GM12878 (cell line): ENCODE data around the gene NOXA1. TPM values are rescaled to one million over a fixed set of nuclear protein-coding genes. Genes with fewer than 3 reads are reported as not detected.

Experiments
- ATAC-seq: fragments of 200-7000 bp; cut with Tn5 transposase; 3 replicates; pipeline ENCODE4 v1.9.1; 2020; ENCODE audit warnings: mild to moderate bottlenecking, moderate library complexity
- BruUV-seq: library from RNA; stranded (reverse); fragments of 400-500 nt; replicated peaks from 2 replicates; lab custom pipeline; 2021; lab: Mats Ljungman, UMichigan
- CTCF ChIA-PET: fragments of 300-600 bp; sonication (Branson Sonifier 250); formaldehyde crosslinking; extraction: SDS; loops from one replicate; lab custom pipeline; 2021; ENCODE audit warnings: inconsistent platforms; lab: Yijun Ruan, JAX
- POLR2A ChIA-PET: fragments of 350-600 bp; formaldehyde crosslinking; extraction: SDS; loops from one replicate; lab custom pipeline; 2021; ENCODE audit warnings: inconsistent platforms; lab: Charles Lee
- RAD21 ChIA-PET: fragments of 300-600 bp; sonication (Branson Sonifier 250); formaldehyde crosslinking; loops from one replicate; lab custom pipeline; 2023; ENCODE audit warnings: antibody characterized with exemption; ENCODE audit not compliant: unreplicated experiment; lab: Charles Lee
- SMC1A ChIA-PET: fragments of 300-600 bp; sonication (Branson Sonifier 250); formaldehyde crosslinking; loops from one replicate; lab custom pipeline; 2023; ENCODE audit not compliant: unreplicated experiment, uncharacterized antibody; lab: Charles Lee
- DNase-seq: peaks from one replicate; pipeline ENCODE4 v3.0.0-alpha.2; 2011; ENCODE audit warnings: low read depth, low spot score
- FAIRE-seq: peaks from 3 replicates; lab custom pipeline; 2011; peaks lifted over from hg19 to GRCh38; lab: Jason Lieb, UNC
- H2AFZ ChIP-seq: 2 replicates; pipeline ENCODE4 v1.6.0; 2011; ENCODE audit warnings: low read depth, low read length, control low read depth; ENCODE audit not compliant: control insufficient read depth
- H3K27ac ChIP-seq: 2 replicates; pipeline ENCODE4 v1.5.1; 2011; ENCODE audit warnings: control low read depth; ENCODE audit not compliant: control insufficient read depth, insufficient read depth
- H3K27me3 ChIP-seq, 2 experiments: replicated peaks in 1 of 2; 2 replicates each; pipeline versions ENCODE4 v1.6.0 to v1.6.1; 2011; ENCODE audit warnings: low read length in 1 of 2; ENCODE audit not compliant: control insufficient read depth in 2 of 2, insufficient read depth in 2 of 2
- H3K36me3 ChIP-seq, 2 experiments: 2 replicates each; pipeline ENCODE4 v1.5.1; 2011; ENCODE audit warnings: low read length in 1 of 2; ENCODE audit not compliant: control insufficient read depth in 2 of 2, insufficient read depth in 2 of 2
- H3K4me1 ChIP-seq: 2 replicates; pipeline ENCODE4 v1.6.1; 2011; ENCODE audit warnings: mild to moderate bottlenecking, low read length, moderate library complexity, mixed read lengths; ENCODE audit not compliant: control insufficient read depth, insufficient read depth
- H3K4me2 ChIP-seq: 2 replicates; pipeline ENCODE4 v1.6.0; 2011; ENCODE audit warnings: control low read depth; ENCODE audit not compliant: control insufficient read depth, insufficient read depth
- H3K4me3 ChIP-seq: fragments of 200-600 bp; sonication (generic); 2 replicates; pipeline ENCODE4 v1.5.1; 2016
- H3K79me2 ChIP-seq: 2 replicates; pipeline ENCODE4 v1.6.0; 2011; ENCODE audit warnings: low read length; ENCODE audit not compliant: control insufficient read depth, insufficient read depth
- H3K9ac ChIP-seq: 2 replicates; pipeline ENCODE4 v1.8.0; 2011; ENCODE audit warnings: low read length, control low read depth, mixed read lengths; ENCODE audit not compliant: control insufficient read depth, insufficient read depth
- H3K9me3 ChIP-seq: replicated peaks from 3 replicates; pipeline ENCODE4 v1.5.1; 2011; ENCODE audit warnings: mild to moderate bottlenecking, low read length; ENCODE audit not compliant: control insufficient read depth, insufficient read depth
- H4K20me1 ChIP-seq: 2 replicates; pipeline ENCODE4 v1.6.0; 2011; ENCODE audit not compliant: control insufficient read depth, insufficient read depth
- MXI1 ChIP-seq: fragments of 150-350 bp; IDR thresholded peaks from 2 replicates; pipeline ENCODE4 v1.6.1; 2011; ENCODE audit warnings: low read depth, mild to moderate bottlenecking, inconsistent platforms, low read length, improper control_type of control experiment
- RELA ChIP-seq: fragments of 450-650 bp; IDR thresholded peaks from 2 replicates; pipeline ENCODE4 v1.8.0; 2014; ENCODE audit warnings: borderline replicate concordance; ENCODE audit not compliant: partially characterized antibody
- SRF ChIP-seq, 2 experiments: IDR thresholded peaks; 2 replicates each; pipeline ENCODE4 v1.6.1; 2011; ENCODE audit warnings: low read depth in 2 of 2, low read length in 2 of 2, mild to moderate bottlenecking in 1 of 2, moderate library complexity in 1 of 2
- WRNIP1 ChIP-seq: IDR thresholded peaks from 2 replicates; pipeline ENCODE4 v1.6.1; 2011; ENCODE audit warnings: low read depth, low read length, improper control_type of control experiment, borderline replicate concordance
- ZNF24 ChIP-seq: fragments of 450-650 bp; IDR thresholded peaks from 2 replicates; pipeline ENCODE4 v1.6.1; 2017; ENCODE audit warnings: antibody characterized with exemption, mild to moderate bottlenecking
- WGBS: methylation state at CpG from one replicate; pipeline ENCODE4 v1.1.6; 2016; ENCODE audit warnings: low lambda C conversion rate; ENCODE audit not compliant: insufficient replicate concordance, insufficient coverage; ENCODE audit errors: missing lambda C conversion rate; 5-methylcytosine and 5-hydroxymethylcytosine counted together
- in situ Hi-C: fragments of 300-500 bp; cut with MboI; formaldehyde crosslinking; loops from 9 replicates; pipeline ENCODE4 v1.14.3; 2018; ENCODE audit warnings: mixed read lengths
- intact Hi-C: fragments of 100-400 bp; cut with micrococcal nuclease; formaldehyde crosslinking; loops from one replicate; pipeline ENCODE4 v1.14.2; 2022; ENCODE audit not compliant: unreplicated experiment
- polyA plus RNA-seq, 11 experiments: library from polyadenylated mRNA; depleted of rRNA in 4 of 11; unstranded in 6 of 11; stranded (reverse) in 5 of 11; fragments of >200 nt; fragmentation: Nextera tagmentation in 4 of 11; fragmentation: Illumina TruSeq in 1 of 11; extraction: Ambion mirVana in 4 of 11; extraction: Trizol in 1 of 11; gene quantifications; 1 replicate in 1 of 11; 2 replicates in 10 of 11; pipeline versions ENCODE4 v1.2.1 to v1.2.3, GENCODE V29; 2011 to 2016; ENCODE audit warnings: inconsistent platforms in 2 of 11, missing spikeins in 2 of 11, low read depth in 1 of 11
- total RNA-seq, 4 experiments: library from RNA; depleted of rRNA in 3 of 4; stranded (reverse); fragments of >200 nt in 3 of 4; fragmentation: Illumina TruSeq in 1 of 4; extraction: Trizol in 1 of 4; gene quantifications; 2 replicates each; pipeline versions ENCODE4 v1.2.1 to v1.2.3, GENCODE V29; 2013 to 2021
- TF ChIP-seq, protein P1 (sequence below): fragments of 450-650 bp; IDR thresholded peaks from 2 replicates; pipeline ENCODE4 v1.6.1; 2017; ENCODE audit warnings: mild to moderate bottlenecking
- TF ChIP-seq, protein P2 (sequence below): fragments of 450-650 bp; conservative IDR thresholded peaks from 2 replicates; pipeline ENCODE4 v1.6.1; 2017; ENCODE audit warnings: mild to moderate bottlenecking, moderate library complexity

The NOXA1 gene
- total and polyA plus RNA-seq, 10 of the 15 experiments (the other 5 are each of a cell fraction or from before 2014, with no cell fraction given): 0.08 to 0.20 TPM; not detected in 8

DNA sequence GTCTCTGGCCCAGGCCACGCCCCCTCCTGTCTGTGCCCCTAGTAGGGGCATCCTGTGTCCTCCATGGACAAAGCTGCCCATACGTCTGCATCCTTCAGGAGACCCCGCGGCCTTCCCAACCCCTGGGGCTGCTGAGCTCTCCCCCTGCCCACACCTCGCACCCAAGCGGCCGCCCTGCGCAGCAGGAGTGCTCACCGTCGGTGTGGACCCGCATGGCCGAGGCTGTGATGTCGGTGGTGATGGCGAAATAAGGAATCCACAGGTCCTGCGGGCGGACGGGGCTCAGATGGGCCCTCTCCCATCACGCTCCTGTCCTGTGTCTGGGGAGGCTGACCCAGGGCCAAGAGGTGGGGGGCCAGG lies 40.7 kb downstream of the NOXA1 start:
- no peaks in the 10 kb centered on the region for H4K20me1 ChIP-seq
- no peak for TF ChIP-seq ZNF24
- TF ChIP-seq, protein P1, sequence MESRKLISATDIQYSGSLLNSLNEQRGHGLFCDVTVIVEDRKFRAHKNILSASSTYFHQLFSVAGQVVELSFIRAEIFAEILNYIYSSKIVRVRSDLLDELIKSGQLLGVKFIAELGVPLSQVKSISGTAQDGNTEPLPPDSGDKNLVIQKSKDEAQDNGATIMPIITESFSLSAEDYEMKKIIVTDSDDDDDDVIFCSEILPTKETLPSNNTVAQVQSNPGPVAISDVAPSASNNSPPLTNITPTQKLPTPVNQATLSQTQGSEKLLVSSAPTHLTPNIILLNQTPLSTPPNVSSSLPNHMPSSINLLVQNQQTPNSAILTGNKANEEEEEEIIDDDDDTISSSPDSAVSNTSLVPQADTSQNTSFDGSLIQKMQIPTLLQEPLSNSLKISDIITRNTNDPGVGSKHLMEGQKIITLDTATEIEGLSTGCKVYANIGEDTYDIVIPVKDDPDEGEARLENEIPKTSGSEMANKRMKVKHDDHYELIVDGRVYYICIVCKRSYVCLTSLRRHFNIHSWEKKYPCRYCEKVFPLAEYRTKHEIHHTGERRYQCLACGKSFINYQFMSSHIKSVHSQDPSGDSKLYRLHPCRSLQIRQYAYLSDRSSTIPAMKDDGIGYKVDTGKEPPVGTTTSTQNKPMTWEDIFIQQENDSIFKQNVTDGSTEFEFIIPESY: no peak
- DNase-seq: no peak
- ChIA-PET CTCF (no interaction called here), SMC1A (no interaction called here), POLR2A (no interaction called here), RAD21 (no interaction called here)
- no peak for ATAC-seq
- H3K4me2 ChIP-seq: no peak overlapping the region
- no peaks in the 10 kb centered on the region for H3K79me2 ChIP-seq
- intact Hi-C loops: loop anchor here (10.0 kb wide), 1 partner anchor 61 kb away; no protein-coding TSS in a partner anchor
- no peak overlapping the region for H3K27ac ChIP-seq
- no peaks in the 10 kb centered on the region for H3K27me3 ChIP-seq
- BruUV-seq: no TSS peak
- no peak overlapping the region for H3K9ac ChIP-seq
- H3K36me3 ChIP-seq: no peaks in the 10 kb centered on the region
- WGBS: 83% methylated on average over 18 of the region's 18 CpGs
- peaks cover 21% of the 10 kb centered on the region for H3K4me1 ChIP-seq
- no peak for FAIRE-seq
- no peak overlapping the region for H3K4me3 ChIP-seq
- no peak overlapping the region for H2AFZ ChIP-seq
- no peaks in the 10 kb centered on the region for H3K9me3 ChIP-seq
- in situ Hi-C loops: no loop called here

DNA sequence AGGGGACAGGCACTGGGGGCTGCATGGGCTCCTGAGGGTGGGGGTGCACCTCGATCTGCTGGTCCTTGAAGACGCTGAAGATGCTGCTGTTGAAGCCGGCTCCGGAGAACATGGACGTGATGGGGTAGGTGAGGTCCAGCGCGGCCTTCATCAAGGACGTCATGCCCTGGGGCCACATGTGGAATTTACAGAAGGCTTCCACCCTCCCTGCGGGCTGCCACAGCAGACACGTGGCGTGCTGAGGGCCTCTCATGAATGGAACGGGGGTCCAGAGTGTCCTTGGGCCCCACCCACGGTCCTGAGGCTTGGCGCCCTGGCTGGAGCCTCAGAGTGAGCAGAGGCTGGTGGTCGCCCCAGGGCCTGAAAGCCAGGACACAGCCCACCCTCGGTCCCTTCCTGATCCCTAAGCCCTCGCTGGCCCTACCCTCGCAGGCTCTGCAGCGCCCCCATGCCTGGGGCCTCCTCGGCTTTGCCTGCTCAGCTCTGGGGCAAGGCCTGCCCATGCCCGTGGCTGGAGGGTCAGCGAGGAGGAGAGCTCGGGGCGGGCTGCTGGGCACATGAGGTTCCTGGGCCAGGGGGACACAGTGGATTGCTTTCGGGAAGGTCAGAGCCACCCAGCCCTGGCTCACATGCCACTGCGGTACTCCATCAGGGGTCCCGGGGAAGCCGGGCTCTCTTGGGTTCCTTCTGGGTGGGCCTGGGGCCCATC lies 41.3 kb downstream of the NOXA1 start:
- Histone ChIP-seq H3K36me3 (no peaks in the 10 kb centered on the region), H3K4me1 (peaks cover 20% of the 10 kb centered on the region), H3K4me2 (no peak overlapping the region), H3K27ac (no peak overlapping the region), H2AFZ (no peak overlapping the region), H3K27me3 (no peaks in the 10 kb centered on the region), H3K9ac (no peak overlapping the region), H3K79me2 (no peaks in the 10 kb centered on the region), H3K4me3 (no peak overlapping the region), H4K20me1 (no peaks in the 10 kb centered on the region), H3K9me3 (no peaks in the 10 kb centered on the region)
- DNase-seq: no peak
- CTCF ChIA-PET: no interaction called here
- no TSS peak for BruUV-seq
- RAD21 ChIA-PET: no interaction called here
- POLR2A ChIA-PET: no interaction called here
- FAIRE-seq: no peak
- no peak for ATAC-seq
- WGBS: 57% methylated on average over 28 of the region's 28 CpGs
- intact Hi-C loops (loop anchor here (10.0 kb wide), 1 partner anchor 60 kb away; no protein-coding TSS in a partner anchor), in situ Hi-C loops (no loop called here)
- SMC1A ChIA-PET: no interaction called here
- no peak for TF ChIP-seq SRF (IDR thresholded peaks at IDR 0.05; ENCODE audit: low read depth in 2 of 2, low read length in 2 of 2)
- no peak for TF ChIP-seq RELA
- TF ChIP-seq, protein P2, sequence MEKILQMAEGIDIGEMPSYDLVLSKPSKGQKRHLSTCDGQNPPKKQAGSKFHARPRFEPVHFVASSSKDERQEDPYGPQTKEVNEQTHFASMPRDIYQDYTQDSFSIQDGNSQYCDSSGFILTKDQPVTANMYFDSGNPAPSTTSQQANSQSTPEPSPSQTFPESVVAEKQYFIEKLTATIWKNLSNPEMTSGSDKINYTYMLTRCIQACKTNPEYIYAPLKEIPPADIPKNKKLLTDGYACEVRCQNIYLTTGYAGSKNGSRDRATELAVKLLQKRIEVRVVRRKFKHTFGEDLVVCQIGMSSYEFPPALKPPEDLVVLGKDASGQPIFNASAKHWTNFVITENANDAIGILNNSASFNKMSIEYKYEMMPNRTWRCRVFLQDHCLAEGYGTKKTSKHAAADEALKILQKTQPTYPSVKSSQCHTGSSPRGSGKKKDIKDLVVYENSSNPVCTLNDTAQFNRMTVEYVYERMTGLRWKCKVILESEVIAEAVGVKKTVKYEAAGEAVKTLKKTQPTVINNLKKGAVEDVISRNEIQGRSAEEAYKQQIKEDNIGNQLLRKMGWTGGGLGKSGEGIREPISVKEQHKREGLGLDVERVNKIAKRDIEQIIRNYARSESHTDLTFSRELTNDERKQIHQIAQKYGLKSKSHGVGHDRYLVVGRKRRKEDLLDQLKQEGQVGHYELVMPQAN: no peak
- TF ChIP-seq WRNIP1: no peak
- no peak for TF ChIP-seq MXI1
